NCI-H1930 (cell line): ENCODE data around the gene C22orf15.

Source experiments
- DNase-seq, 2 experiments: peaks; one replicate each; lab custom pipeline; 2025; lab: John Stamatoyannopoulos, UW

Gene C22orf15

DNA sequence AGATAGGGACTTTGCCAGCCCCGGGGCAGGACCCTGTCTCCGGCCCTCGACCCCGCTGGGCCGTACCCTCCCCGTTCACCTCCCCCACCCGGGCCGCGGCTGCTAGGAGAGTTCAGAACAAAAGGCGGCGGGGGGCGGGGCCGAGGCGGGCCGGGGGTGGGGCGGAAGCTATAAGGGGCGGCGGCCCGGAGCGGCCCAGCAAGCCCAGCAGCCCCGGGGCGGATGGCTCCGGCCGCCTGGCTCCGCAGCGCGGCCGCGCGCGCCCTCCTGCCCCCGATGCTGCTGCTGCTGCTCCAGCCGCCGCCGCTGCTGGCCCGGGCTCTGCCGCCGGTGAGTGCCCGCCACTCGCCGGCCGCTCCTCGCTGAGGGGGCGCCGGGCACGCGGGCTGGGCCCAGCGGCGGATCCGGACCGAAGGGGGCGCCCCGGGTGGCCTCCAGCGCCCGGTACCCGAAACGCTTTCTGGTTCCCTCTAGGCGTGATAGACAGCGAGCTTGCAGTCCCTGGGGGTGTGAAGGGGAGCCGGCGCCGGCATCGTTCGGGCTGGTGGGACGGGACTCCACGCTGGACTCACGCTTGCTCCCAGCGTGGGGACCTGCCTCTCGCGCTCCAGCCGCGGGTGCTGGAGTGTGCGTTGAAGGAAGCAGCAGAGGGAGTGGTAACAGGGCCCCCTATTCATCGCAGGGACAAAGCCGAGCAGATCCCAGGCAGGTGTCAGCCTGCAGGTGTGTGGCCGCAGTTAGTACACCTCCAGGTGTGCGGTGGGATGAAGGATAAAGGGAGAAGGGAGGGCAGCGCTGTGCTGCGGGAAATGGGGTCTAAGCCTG is 10.1 kb downstream of the C22orf15 start, which contains the start of gene MMP11:
Gene MMP11, plus strand, starts transcription at position 201 of the 825 bp plus-strand sequence. Its CDS starts 22 bp downstream, at position 223.
- DNase-seq = peak; percentile 46 to 54

DNA sequence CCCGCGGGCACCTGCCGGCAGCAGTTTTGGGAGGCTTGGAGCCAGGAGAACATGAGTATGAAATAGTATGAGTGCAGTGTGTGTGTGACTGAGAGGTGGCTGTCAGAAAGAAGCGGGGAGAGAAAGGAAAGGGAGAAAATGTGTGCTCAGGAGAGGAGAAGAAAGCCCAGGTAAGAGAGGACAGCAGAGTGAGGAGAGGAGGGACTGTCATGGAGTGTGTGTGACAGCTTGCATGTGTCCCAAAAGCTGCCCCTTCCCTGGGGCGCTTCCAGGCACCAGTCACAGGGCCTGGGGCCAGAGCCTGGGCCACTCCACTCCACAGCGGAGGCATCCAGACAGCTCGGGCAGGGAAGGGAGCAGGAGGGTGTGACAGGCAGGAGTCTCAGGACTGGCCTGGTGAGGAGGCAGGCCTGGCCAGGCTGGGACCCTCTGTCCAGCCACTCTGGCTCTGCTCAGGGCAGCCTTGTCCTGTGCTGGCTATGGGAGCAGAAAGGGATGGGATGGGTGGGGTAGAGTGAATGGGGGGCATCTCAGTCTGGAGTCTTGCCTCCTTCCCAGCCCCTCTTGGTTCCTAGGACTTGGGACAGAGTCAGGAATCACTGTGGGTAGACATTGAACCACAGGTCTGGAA is 10.8 kb downstream of the C22orf15 start:
- DNase-seq = no peak

DNA sequence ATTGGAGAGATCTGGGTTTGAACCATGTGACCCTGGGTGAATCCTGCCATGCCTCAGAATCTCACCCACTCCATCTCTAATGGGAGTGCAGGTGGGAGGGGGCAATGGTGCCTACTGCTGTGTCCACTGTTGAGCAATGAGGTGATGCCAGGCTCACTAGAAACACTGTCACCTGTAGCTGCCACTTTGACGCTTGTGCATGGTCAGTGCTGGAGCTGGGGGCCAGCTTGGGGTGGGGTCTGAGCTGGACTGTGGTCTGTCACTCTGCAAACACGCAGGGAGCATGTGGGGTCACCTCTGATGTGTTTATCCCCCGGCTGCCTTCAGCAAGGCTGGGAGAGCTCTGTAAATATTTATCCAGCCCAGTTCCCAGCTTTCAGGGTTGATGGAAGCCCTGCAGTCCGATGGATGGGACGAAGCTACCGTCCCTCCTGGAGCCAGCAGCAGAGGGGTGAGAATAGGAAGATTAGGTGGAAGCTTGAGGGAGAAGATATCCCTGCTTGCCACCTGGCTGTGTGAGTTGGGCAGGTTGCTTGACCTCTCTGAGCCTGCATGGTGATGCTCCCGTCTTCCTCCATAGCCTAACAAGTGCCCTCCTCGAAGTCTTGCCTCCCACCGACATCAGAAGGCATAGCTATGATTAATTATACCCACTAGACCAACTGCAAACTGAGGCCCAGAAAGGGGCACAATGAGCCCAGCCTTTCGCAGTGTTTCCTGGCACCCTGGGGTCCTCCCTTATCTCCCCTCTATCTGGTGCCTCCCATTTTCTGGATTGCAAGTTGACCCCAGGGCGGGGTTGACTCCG is 11.5 kb downstream of the C22orf15 start:
- DNase-seq = no peak

DNA sequence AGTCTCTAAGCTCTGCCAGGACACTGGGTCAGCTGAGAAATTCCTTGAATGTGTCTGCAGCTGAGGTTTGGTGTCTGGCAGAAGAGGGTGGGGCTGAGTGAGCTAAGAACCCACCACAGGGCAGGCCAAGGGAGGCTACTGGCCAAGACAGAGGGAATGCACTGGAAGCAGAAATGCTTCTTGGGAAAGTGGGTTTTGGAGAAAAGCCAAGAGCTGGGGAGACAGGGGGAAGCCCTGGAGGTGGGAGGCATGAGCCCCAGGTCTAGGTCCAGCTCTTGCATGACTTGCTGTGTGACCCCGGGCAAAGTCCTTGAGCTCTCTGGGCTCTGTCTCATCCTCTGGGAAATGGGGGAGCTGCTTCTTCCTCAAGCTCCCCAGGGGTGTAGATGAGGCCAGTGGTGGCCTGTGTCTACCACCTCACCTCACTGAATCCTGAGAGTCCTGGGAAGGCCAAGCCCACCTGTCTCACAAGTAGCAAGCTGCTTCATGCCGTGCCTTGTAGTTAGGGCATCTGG is 12.2 kb downstream of the C22orf15 start:
- DNase-seq = no peak

DNA sequence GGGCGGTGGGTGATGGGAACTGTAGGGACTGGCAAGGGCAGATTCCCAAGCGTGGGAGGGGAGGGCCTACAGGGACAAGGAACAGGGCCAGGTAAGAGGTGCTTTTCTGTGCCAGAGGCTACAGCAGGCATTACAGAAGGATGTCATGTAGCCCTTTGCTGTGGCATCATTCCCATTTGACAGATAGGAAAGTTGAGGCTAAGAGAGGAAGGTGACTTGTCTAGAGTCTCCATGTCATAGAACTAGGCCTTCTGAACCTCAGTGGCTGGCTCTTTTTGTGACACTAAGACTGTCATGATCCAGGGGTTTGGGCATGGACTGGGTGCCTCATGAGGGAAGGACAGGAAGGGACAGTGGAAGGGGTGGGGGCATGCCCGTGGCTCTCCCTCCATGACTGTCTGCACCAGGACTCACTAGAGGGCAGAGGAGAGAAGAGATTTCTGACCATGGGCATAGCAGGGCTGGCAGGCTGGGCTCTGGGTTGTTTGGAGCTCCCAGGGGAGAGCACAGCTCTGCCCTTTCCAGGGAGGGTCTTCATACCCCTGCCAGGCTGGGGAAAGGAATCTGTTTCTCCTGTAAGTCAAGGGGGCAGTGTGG is 13.1 kb downstream of the C22orf15 start:
- DNase-seq = no peak

DNA sequence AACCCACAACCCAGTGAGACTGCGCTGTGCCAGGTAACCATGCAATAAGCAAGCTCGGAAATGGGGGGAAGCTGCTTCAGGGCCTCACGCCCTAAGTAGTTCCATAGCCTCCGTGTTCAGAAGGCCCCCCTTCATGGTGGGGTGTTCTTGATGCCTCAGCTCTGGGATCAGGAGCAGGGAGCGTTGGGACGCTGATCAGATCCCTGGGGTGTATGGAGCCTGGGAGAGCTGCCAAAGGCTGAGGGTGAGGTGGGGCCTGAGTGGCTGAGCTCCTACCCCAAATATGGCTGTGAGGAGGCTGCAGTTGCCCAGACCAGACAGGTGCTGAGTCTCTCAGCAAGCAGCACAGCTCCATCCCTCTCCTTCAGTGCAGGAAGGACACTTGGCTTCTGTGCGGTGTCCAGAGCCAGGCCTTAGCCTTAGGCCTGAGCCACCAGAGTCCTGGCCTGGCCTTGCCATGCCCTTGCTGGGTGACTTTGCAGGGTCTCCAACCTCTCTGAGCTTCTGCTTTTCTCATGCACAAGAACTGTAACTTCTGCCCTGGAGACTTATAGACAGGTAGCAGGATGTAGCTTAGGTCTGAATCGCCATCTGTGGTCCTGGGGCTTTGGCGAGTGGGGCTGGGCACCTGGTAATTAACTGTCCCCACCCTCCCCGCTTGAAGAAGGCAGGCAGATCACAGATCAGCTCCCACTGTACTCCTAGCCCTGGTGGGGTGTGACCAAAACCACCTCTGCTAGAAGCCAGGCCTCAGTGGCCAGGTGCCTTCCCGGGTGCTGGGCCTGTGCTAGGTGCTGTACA is 15.2 kb downstream of the C22orf15 start:
- no peak for DNase-seq

DNA sequence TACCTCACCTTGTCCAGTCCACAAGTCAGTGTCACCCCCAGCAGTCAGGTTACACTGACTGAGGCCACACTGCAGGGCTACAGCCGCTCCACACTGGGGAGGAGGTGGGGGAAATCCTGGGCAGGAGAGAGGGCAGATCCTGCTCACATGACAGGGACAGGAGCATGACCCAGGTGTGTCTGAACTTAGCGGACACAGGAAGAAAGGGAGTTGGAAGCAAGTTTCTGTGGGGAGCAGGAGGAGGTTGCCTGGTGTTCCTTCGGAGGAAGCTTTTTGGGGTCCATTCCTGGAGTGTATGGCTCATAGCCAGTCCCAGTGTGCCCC is 15.7 kb downstream of the C22orf15 start:
- no peak for DNase-seq

DNA sequence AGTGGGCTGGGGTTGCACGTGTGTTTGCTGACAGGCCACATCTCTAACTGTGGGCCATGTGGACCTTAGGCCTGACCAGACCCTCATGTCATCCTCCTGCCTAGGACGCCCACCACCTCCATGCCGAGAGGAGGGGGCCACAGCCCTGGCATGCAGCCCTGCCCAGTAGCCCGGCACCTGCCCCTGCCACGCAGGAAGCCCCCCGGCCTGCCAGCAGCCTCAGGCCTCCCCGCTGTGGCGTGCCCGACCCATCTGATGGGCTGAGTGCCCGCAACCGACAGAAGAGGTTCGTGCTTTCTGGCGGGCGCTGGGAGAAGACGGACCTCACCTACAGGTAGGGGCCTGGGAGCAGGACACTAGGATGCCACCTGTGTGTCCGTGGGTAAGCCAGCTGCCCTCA is 16.3 kb downstream of the C22orf15 start:
- DNase-seq = no peak

DNA sequence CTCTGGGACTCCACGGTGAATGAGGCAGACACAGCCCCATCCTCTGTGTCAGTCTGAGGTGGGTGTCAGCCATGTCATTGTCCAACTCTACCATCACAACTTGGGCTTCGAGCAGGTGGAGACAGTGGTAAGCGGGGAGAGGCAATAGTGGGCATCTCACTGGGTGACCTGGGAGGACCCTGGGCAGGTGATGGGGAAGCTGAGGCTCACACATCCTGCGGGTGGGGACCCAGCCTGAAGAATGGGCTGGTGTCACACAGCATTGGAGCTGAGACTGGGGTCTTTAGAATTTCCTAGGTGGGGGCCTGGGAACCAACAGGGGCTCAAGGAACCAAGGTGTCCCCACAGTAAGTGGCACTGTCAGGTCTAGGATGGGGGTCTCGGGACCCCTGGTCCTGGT is 16.9 kb downstream of the C22orf15 start:
- DNase-seq = no peak

DNA sequence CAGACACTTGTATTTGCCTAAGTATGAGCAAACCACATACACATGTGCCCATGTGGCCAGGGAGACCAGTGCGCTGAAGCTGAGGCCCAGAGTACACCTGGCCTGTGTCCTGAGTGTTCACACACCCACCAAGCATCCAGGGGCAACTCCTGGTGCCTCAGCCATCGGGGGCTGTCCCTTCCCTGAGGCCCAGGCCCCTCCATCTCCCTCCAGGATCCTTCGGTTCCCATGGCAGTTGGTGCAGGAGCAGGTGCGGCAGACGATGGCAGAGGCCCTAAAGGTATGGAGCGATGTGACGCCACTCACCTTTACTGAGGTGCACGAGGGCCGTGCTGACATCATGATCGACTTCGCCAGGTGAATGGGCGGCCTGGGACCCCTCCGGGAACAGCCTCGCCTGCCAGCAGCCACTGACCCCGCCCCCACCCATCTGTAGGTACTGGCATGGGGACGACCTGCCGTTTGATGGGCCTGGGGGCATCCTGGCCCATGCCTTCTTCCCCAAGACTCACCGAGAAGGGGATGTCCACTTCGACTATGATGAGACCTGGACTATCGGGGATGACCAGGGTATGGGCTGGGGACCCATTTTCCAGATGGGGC is 17.5 kb downstream of the C22orf15 start:
- DNase-seq = no peak

DNA sequence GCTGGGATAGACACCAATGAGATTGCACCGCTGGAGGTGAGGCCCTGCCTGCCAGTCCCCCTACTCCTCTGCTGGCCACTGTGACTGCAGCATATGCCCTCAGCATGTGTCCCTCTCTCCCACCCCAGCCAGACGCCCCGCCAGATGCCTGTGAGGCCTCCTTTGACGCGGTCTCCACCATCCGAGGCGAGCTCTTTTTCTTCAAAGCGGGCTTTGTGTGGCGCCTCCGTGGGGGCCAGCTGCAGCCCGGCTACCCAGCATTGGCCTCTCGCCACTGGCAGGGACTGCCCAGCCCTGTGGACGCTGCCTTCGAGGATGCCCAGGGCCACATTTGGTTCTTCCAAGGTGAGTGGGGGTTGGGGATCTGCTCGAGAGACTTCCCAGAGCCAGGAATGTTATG is 18.3 kb downstream of the C22orf15 start:
- DNase-seq = no peak

DNA sequence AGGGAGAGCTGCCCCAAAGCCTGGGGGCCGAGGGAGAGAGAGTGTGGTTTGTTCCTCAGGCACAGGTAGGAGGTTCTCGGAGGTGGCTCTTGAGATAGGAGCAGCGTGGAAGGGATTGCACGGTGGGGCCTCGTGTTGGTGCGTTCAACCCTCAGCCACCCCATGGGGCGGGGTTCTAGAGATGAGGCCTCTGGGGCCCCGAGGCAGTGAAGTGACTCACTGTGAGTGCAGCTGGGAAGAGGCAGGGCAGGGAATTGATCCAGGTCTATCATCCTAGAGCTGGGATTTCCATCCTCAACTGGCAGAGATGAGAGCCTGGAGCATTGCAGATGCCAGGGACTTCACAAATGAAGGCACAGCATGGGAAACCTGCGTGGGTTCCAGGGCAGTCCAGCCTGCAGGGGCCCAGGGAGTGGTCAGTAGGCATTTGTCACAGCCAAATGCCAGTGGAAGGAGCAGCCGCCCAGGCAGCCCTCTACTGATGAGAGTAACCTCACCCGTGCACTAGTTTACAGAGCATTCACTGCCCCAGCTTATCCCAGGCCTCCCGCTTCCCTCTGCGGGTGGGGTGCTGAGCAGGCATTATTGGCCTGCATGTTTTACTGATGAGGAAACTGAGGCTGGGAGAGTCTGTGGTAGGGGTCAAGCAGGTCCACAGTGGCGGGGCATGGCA is 18.9 kb downstream of the C22orf15 start:
- DNase-seq = no peak

DNA sequence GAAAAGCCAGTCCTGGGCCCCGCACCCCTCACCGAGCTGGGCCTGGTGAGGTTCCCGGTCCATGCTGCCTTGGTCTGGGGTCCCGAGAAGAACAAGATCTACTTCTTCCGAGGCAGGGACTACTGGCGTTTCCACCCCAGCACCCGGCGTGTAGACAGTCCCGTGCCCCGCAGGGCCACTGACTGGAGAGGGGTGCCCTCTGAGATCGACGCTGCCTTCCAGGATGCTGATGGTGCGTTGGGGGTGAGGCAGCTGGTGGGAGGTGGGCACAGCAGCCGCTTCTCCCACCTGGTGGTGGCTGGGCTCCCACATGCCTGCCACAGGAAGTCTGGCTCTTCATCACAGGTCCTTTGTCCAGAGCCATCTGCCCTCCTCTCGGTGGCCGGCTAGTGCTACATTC is 19.5 kb downstream of the C22orf15 start:
- no peak for DNase-seq

DNA sequence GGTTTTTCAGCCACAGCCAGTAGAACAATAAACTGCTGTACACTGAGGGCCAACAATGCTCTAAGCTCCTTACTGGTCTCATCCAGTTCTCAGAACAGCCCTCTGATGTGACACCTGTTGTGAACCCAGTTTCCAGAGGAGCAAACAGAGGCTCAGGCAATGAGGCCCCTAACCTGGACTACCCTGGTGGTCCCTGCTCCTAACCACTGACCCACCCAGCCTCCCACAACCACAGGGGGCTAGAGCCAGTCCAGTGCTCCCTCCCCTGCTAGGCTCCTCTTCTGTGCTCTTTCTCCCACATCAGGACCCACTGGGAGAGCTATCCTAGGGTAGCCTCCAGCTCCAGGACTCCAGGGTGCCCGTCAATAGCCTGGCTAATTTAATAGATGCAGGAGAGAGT is 19.9 kb downstream of the C22orf15 start:
- no peak for DNase-seq

DNA sequence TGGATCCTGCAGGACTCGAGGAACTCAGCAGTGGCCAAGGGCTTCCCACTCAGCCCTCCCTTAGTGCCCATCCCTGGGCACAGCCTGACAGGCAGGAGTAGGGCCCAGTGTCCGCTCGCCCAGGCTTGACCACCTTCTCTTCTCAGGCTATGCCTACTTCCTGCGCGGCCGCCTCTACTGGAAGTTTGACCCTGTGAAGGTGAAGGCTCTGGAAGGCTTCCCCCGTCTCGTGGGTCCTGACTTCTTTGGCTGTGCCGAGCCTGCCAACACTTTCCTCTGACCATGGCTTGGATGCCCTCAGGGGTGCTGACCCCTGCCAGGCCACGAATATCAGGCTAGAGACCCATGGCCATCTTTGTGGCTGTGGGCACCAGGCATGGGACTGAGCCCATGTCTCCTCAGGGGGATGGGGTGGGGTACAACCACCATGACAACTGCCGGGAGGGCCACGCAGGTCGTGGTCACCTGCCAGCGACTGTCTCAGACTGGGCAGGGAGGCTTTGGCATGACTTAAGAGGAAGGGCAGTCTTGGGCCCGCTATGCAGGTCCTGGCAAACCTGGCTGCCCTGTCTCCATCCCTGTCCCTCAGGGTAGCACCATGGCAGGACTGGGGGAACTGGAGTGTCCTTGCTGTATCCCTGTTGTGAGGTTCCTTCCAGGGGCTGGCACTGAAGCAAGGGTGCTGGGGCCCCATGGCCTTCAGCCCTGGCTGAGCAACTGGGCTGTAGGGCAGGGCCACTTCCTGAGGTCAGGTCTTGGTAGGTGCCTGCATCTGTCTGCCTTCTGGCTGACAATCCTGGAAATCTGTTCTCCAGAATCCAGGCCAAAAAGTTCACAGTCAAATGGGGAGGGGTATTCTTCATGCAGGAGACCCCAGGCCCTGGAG is 20.7 kb downstream of the C22orf15 start:
- no peak for DNase-seq

DNA sequence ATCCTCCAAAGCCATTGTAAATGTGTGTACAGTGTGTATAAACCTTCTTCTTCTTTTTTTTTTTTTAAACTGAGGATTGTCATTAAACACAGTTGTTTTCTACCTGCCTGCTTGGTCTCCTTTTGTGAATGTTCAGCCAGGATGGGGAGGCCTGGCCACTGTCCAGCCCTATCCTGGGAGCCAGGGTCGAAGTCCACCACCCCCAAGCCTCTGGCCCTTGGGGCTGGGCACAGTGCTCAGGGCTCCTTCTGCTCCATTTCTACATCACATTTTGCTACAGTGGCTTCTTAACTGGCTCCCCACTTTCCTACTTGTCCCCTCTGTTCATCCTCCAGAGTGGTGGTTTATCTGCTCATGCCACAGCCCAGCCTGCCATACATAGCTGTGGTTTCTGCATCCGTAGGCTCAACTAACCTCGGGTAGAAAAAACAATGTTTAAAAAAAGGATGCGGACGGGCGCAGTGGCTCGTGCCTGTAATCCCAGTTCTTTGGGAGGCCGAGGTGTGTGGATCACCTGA is 21.5 kb downstream of the C22orf15 start:
- no peak for DNase-seq

DNA sequence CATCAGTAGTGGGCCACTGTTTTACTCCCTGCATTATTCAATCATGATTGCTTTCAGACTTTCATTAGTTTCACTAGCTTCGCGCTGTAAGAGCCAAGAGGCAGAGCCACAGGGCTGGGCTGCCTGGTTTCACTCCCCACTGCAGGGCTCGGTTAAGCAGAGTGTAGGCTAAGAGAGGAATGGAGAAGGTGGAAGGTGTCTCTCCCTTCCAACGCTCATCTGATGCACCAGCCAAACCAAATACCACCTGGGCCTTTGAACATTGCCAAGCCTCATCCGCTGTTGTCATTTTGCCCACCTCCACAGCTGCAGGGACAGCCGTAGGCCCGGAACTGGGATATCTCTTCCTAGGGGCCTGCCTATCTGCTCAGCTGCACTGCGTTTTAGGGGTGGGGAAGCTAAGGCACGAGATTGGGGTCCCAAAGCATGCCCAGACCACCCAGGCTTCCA is 23.5 kb downstream of the C22orf15 start:
- DNase-seq = no peak

DNA sequence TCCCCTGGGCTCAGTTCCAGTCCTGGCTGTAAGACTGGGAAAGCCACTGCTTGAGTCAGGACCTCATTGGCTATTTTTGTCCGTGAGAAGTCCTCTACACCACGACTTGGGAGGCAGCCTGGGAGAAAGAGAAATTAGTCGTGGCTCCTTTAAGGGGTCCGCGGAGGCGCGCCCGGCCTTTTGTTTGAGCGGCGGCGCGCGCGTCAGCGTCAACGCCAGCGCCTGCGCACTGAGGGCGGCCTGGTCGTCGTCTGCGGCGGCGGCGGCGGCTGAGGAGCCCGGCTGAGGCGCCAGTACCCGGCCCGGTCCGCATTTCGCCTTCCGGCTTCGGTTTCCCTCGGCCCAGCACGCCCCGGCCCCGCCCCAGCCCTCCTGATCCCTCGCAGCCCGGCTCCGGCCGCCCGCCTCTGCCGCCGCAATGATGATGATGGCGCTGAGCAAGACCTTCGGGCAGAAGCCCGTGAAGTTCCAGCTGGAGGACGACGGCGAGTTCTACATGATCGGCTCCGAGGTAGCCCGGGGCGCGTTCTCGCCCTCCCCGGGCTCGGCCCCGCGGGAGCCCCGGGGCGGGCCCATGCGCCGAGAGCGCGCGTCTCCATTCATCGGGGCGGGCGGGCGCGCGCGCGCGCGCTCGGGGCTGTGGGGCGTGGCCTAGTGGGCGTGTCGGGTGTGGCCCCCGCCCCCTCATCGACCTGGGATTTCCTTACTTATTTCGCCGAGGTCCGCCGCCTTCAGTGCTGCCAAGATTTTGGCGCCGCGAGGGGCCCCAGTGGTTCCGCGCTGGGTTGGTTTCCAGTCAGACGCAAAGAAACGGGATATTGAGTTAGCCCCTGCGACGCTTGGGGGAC is 24.2 kb downstream of the C22orf15 start, which contains the start of gene SMARCB1:
Gene SMARCB1, plus strand, starts transcription at position 215 of the 848 bp plus-strand sequence. Its CDS starts 204 bp downstream, at position 419.
- peak; percentile 72 to 86 for DNase-seq
